ENCODE data around the gene CACNB2. TPM values are rescaled to one million over a fixed set of nuclear protein-coding genes. Genes with fewer than 3 reads are reported as not detected.

Gene CACNB2
- total and polyA plus RNA-seq, 2 experiments from 2014 or later: 4.6 to 5.3 TPM

DNA sequence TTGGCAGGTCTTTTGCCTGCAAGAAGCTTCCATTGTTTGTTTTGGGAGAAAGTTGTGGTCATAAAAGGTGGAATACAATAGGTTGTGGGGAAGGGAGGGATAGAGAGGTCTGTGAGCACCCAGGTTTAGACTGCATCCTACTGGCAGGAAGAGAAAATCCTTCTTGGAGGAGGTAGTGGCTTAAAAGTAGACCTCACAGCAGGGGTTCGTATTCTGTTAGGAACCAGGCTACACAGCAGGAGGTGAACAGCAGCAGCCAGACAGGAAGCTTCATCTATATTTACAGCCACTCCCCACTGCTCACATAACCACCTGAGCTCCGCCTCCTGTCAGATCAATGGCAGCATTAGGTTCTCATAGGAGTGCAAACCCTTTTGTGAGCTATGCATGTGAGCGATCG is 265.9 kb downstream of the CACNB2 start:
- Histone ChIP-seq H3K27me3 (no peaks in the 10 kb centered on the region), H3K4me3 (no peak overlapping the region), H3K79me2 (no peaks in the 10 kb centered on the region), H3K4me1 (ENCODE audit: insufficient read depth) (no peaks in the 10 kb centered on the region), H3K36me3 (replicated peaks; ENCODE audit: insufficient read depth, low read depth) (no peaks in the 10 kb centered on the region), H4K20me1 (ENCODE audit: insufficient read depth, poor library complexity, severe bottlenecking) (no peaks in the 10 kb centered on the region), H3K27ac (no peak overlapping the region), H2AFZ (no peak overlapping the region), H3K4me2 (no peak overlapping the region), H3K9me2 (replicated peaks; ENCODE audit: insufficient read depth) (no peaks in the 10 kb centered on the region), H3K9me3 (ENCODE audit: low read depth) (no peaks in the 10 kb centered on the region)
- no peak for DNase-seq (ENCODE audit: low spot score)
- WGBS (ENCODE audit: low lambda C conversion rate, missing lambda C conversion rate): 93% methylated on average over 4 of the region's 4 CpGs
- TF ChIP-seq, protein P1, sequence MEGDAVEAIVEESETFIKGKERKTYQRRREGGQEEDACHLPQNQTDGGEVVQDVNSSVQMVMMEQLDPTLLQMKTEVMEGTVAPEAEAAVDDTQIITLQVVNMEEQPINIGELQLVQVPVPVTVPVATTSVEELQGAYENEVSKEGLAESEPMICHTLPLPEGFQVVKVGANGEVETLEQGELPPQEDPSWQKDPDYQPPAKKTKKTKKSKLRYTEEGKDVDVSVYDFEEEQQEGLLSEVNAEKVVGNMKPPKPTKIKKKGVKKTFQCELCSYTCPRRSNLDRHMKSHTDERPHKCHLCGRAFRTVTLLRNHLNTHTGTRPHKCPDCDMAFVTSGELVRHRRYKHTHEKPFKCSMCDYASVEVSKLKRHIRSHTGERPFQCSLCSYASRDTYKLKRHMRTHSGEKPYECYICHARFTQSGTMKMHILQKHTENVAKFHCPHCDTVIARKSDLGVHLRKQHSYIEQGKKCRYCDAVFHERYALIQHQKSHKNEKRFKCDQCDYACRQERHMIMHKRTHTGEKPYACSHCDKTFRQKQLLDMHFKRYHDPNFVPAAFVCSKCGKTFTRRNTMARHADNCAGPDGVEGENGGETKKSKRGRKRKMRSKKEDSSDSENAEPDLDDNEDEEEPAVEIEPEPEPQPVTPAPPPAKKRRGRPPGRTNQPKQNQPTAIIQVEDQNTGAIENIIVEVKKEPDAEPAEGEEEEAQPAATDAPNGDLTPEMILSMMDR (IDR thresholded peaks at IDR 0.05; ENCODE audit: poor library complexity): no peak
- TF ChIP-seq EZH2phosphoT487 (IDR thresholded peaks at IDR 0.05; ENCODE audit: low read depth, severe bottlenecking, unreplicated experiment): no peak
- no peak for TF ChIP-seq EZH2 (IDR thresholded peaks at IDR 0.05; ENCODE audit: borderline replicate concordance)

DNA sequence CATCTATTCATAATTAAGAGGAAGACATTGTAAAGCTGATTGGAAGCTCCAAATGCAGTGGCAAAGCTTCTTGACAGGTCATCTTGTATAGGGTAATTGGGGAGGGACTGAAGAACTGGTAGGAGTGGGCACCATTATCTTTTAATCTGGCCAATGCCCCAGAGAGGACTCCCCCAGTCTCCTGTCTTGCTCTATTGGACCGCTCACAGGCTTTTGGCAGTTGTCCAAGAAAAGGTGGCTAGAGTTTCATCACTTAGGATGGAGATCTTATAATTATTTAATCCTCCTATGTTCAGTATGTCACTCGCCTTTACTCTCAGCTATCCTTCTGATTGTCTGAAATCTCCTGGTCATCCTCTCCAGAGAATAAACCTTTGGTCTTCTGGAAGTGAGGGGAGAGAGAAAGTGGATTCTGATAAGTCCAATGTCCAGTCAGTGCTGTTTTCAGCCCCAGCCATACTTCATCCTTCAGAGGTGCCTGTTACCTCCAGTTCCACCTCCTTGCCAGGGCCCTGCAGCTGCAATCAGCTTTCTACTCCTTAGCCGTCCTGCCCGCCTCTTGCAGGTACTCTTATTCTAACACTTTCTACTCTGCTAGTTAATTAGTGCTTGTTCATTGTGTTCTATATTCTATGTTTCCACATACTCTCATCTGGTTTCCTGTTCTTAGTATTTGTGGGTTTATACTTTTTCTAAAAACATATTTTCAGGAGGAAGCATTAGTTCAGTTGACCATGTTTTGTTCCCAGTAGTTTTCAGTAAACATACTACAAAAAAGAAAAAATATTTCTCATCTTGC is 269.6 kb downstream of the CACNB2 start:
- no peaks in the 10 kb centered on the region for H3K27me3 ChIP-seq
- no peaks in the 10 kb centered on the region for H4K20me1 ChIP-seq (ENCODE audit: insufficient read depth, poor library complexity, severe bottlenecking)
- no peaks in the 10 kb centered on the region for H3K36me3 ChIP-seq (replicated peaks; ENCODE audit: insufficient read depth, low read depth)
- no peak for TF ChIP-seq EZH2 (IDR thresholded peaks at IDR 0.05; ENCODE audit: borderline replicate concordance)
- TF ChIP-seq EZH2phosphoT487 (IDR thresholded peaks at IDR 0.05; ENCODE audit: low read depth, severe bottlenecking, unreplicated experiment): no peak
- TF ChIP-seq, protein P1 (IDR thresholded peaks at IDR 0.05; ENCODE audit: poor library complexity): no peak
- H3K9me3 ChIP-seq (ENCODE audit: low read depth): no peaks in the 10 kb centered on the region
- H3K79me2 ChIP-seq: no peaks in the 10 kb centered on the region
- no peak for DNase-seq (ENCODE audit: low spot score)
- H3K4me3 ChIP-seq: no peak overlapping the region
- H3K27ac ChIP-seq: no peak overlapping the region
- no peaks in the 10 kb centered on the region for H3K4me1 ChIP-seq (ENCODE audit: insufficient read depth)
- 93% methylated on average over 4 of the region's 4 CpGs for WGBS (ENCODE audit: low lambda C conversion rate, missing lambda C conversion rate)
- no peak overlapping the region for H2AFZ ChIP-seq
- no peaks in the 10 kb centered on the region for H3K9me2 ChIP-seq (replicated peaks; ENCODE audit: insufficient read depth)
- H3K4me2 ChIP-seq: no peak overlapping the region

DNA sequence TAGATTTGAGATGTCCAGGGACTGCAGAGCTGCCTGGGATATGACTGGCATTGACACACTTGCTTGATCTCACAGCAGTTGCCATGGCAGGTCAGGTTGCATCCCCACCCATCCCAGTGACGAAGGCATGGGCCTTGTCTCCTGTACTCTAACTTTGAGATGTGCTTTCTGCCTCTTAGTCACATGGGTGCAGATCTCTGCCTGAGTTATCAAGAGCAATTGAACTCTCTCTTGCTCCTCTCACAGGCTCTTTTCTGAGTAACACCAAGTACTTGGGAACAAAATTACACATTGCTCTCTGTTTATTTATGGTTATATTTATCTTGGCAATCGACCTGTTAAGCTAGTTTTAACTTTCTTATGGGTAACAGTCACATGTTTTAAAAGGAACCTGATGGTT is 273.8 kb downstream of the CACNB2 start:
- no peak for DNase-seq (ENCODE audit: low spot score)
- no peaks in the 10 kb centered on the region for H3K36me3 ChIP-seq (replicated peaks; ENCODE audit: insufficient read depth, low read depth)
- H3K79me2 ChIP-seq: no peaks in the 10 kb centered on the region
- no peak overlapping the region for H3K4me2 ChIP-seq
- no peak overlapping the region for H3K4me3 ChIP-seq
- no peaks in the 10 kb centered on the region for H3K4me1 ChIP-seq (ENCODE audit: insufficient read depth)
- 65% methylated on average over 2 of the region's 2 CpGs for WGBS (ENCODE audit: low lambda C conversion rate, missing lambda C conversion rate)
- H3K27me3 ChIP-seq: no peaks in the 10 kb centered on the region
- no peak for TF ChIP-seq EZH2 (IDR thresholded peaks at IDR 0.05; ENCODE audit: borderline replicate concordance)
- no peak for TF ChIP-seq EZH2phosphoT487 (IDR thresholded peaks at IDR 0.05; ENCODE audit: low read depth, severe bottlenecking, unreplicated experiment)
- H3K27ac ChIP-seq: no peak overlapping the region
- no peak overlapping the region for H2AFZ ChIP-seq
- no peaks in the 10 kb centered on the region for H3K9me3 ChIP-seq (ENCODE audit: low read depth)
- no peaks in the 10 kb centered on the region for H4K20me1 ChIP-seq (ENCODE audit: insufficient read depth, poor library complexity, severe bottlenecking)
- H3K9me2 ChIP-seq (replicated peaks; ENCODE audit: insufficient read depth): no peaks in the 10 kb centered on the region

DNA sequence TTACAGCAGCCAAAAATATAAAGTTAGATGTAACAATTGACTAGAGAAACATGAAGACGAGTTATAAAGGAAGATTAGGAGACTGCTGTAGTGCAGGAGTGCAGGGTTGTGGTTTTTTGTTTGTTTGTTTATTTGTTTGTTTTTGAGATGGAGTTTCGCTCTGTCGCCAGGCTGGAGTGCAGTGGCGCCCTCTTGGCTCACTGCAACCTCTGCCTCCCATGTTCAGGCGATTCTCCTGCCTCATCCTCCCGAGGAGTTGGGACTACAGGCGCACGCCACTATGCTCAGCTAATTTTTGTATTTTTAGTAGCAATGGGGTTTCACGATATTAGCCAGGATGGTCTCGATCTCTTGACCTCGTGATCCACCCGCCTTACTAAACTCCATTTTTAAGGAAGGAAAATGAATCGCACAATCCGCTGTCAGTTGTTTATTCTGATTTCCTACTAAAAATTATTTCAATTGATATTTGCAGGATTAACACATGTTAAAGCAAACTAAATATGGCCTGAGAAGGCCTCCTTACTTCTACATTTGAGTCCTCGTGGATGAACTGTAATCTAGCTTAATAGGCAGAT is 277.8 kb downstream of the CACNB2 start:
- no peaks in the 10 kb centered on the region for H3K36me3 ChIP-seq (replicated peaks; ENCODE audit: insufficient read depth, low read depth)
- H3K4me2 ChIP-seq: no peak overlapping the region
- H3K79me2 ChIP-seq: no peaks in the 10 kb centered on the region
- no peak overlapping the region for H3K4me3 ChIP-seq
- no peaks in the 10 kb centered on the region for H3K9me2 ChIP-seq (replicated peaks; ENCODE audit: insufficient read depth)
- no peaks in the 10 kb centered on the region for H4K20me1 ChIP-seq (ENCODE audit: insufficient read depth, poor library complexity, severe bottlenecking)
- no peaks in the 10 kb centered on the region for H3K27me3 ChIP-seq
- TF ChIP-seq EZH2 (IDR thresholded peaks at IDR 0.05; ENCODE audit: borderline replicate concordance) (no peak), EZH2phosphoT487 (IDR thresholded peaks at IDR 0.05; ENCODE audit: low read depth, severe bottlenecking, unreplicated experiment) (no peak)
- TF ChIP-seq, protein P1 (IDR thresholded peaks at IDR 0.05; ENCODE audit: poor library complexity): no peak
- H3K9me3 ChIP-seq (ENCODE audit: low read depth): no peaks in the 10 kb centered on the region
- H2AFZ ChIP-seq: no peak overlapping the region
- 84% methylated on average over 15 of the region's 15 CpGs for WGBS (ENCODE audit: low lambda C conversion rate, missing lambda C conversion rate)
- H3K4me1 ChIP-seq (ENCODE audit: insufficient read depth): no peaks in the 10 kb centered on the region
- no peak for DNase-seq (ENCODE audit: low spot score)
- no peak overlapping the region for H3K27ac ChIP-seq

Measured in hepatocyte (in vitro differentiated cells).